ENCODE measurements around the gene PDLIM3. TPM values are rescaled to one million over a fixed set of nuclear protein-coding genes. Genes with fewer than 3 reads are reported as not detected.

PDLIM3 gene
- polyA plus RNA-seq, 1 of the 3 experiments (the other 2 are of a cell fraction), result 0.08 TPM

- TF ChIP-seq, protein P1, sequence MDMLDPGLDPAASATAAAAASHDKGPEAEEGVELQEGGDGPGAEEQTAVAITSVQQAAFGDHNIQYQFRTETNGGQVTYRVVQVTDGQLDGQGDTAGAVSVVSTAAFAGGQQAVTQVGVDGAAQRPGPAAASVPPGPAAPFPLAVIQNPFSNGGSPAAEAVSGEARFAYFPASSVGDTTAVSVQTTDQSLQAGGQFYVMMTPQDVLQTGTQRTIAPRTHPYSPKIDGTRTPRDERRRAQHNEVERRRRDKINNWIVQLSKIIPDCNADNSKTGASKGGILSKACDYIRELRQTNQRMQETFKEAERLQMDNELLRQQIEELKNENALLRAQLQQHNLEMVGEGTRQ (IDR thresholded peaks at IDR 0.05; ENCODE audit: borderline replicate concordance, low read depth, low read length), result no peak
- peak; percentile 66 for TF ChIP-seq RAD21 (IDR thresholded peaks at IDR 0.05; ENCODE audit: low read length)
- no peak for TF ChIP-seq USF1 (IDR thresholded peaks at IDR 0.05; ENCODE audit: borderline replicate concordance, low read depth)
- no peak for TF ChIP-seq MXI1 (IDR thresholded peaks at IDR 0.05; ENCODE audit: low read depth, low read length)
- peak; percentile 17 for TF ChIP-seq CHD2 (IDR thresholded peaks at IDR 0.05; ENCODE audit: low read length, partially characterized antibody)
- no peak for TF ChIP-seq REST (IDR thresholded peaks at IDR 0.05; ENCODE audit: low read depth, low read length)
- peak; percentile 67 for TF ChIP-seq SMC3 (IDR thresholded peaks at IDR 0.05; ENCODE audit: low read depth, low read length)
- TF ChIP-seq FOXM1 (IDR thresholded peaks at IDR 0.05; ENCODE audit: low read depth), result no peak
Observed at GRCh38 chr4:185471235-185472102, 63.8 kb downstream of the PDLIM3 start, which contains the start of gene CCDC110 (continued).

GRCh38 chr4:185470501-185471195 is 64.7 kb downstream of the PDLIM3 start:
- ChIA-PET CTCF (interaction anchor here (0.6 to 3.9 kb wide), 6 partner anchors 72 to 570 kb away, joined by 3 to 30 read pairs (median 6); no protein-coding TSS in a partner anchor), POLR2A (no interaction called here)
- Histone ChIP-seq H3K79me2 (ENCODE audit: insufficient read depth) (no peaks in the 10 kb centered on the region), H3K27me3 (ENCODE audit: insufficient read depth) (no peaks in the 10 kb centered on the region), H3K9me3 (no peaks in the 10 kb centered on the region), H3K9me2 (no peaks in the 10 kb centered on the region), H2AFZ (ENCODE audit: low read depth) (peak overlapping the region; percentile 97; the same call in 1 of the 2 replicates), H3K36me3 (replicated peaks in 1 of 2; ENCODE audit: control insufficient read depth in 1 of 2, insufficient read depth in 2 of 2, low read length in 1 of 2) (no peaks in the 10 kb centered on the region), H3F3A (replicated peaks; ENCODE audit: insufficient read depth) (peaks cover 10% of the 10 kb centered on the region), H3K27ac (ENCODE audit: low read depth in 2 of 2, low read length in 1 of 2) (no peak overlapping the region), H3K9ac (peak overlapping the region; percentile 40; the same call in 1 of the 2 replicates), H3K4me1 (ENCODE audit: control insufficient read depth in 1 of 2, insufficient read depth in 2 of 2, low read depth in 1 of 2, low read length in 1 of 2) (peaks cover 0 to 7% of the 10 kb centered on the region in 2 experiments; a peak in 2 of 4 replicates), H3K4me3 (ENCODE audit: low read depth in 2 of 2, low read length in 1 of 2) (peak overlapping the region; percentile 62 to 74), H3K4me2 (peak overlapping the region; percentile 84), H4K20me1 (ENCODE audit: insufficient read depth) (no peaks in the 10 kb centered on the region)
- TF ChIP-seq TAF1 (IDR thresholded peaks at IDR 0.05; ENCODE audit: borderline replicate concordance, low read depth, low read length) (no peak), MXI1 (IDR thresholded peaks at IDR 0.05; ENCODE audit: low read depth, low read length) (0 out of 2 replicates have a peak, but pooled peaks have one; percentile 32), JUND (IDR thresholded peaks at IDR 0.05) (no peak)
- 15% methylated on average over 36 of the region's 41 CpGs for WGBS (ENCODE audit: low lambda C conversion rate)
- peak; percentile 31 for DNase-seq
